Activated naive CD4-positive, alpha-beta T cell treated with anti-CD3 and anti-CD28 coated beads, Interleukin-2, amount 50 U/mL, for 16 hours (primary cell): ENCODE results near the gene UBL7.

Experiments
- DNase-seq: peaks from one replicate; pipeline ENCODE4 v3.0.0-alpha.2; 2020

Gene UBL7

GRCh38 chr15:74438721-74439316, 22.1 kb downstream of the UBL7 start:
- peak; percentile 79 for DNase-seq

GRCh38 chr15:74438206-74438605, 22.8 kb downstream of the UBL7 start:
- DNase-seq = no peak

DNA sequence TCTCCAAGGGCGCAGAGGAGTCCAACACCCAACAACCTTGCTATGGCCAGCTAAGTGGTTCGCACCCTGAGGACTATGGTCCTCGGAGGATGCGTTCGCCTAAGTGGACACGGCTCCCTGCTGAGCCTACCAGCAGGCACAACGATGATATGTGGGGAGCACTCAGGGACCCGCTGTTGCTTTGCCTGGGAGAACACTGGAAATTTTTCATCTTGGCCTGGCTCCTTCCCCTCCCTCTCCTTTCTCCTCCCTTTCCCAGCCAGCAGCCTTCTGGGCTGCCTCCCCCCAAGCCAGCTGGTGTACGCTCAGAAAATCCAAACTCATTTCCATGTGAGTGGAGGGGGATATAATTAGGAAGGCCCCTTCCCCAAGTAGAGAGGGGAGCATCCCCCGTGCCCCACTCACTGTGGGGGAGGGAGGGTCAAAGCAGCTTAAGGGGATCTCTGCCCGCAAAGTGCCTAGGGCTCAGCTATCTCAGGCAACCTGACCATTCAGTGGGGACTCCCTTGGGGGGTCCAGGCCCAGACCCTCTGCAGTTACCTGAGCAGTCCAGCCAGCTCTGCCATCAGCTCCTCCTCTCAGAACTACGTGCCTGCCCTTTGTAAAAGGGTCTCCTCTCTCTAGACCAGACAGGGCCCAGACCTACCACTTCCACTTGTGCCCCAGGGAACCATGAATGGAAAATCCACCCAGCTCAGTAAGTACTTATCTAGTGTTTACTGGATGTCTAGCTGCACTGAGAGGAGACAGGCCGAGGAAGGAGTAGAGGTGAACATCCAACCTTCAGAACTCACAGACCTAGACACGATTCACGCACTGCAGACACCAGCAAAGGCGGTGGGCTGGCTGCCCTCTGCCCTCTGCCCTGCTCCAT, 26.5 kb downstream of the UBL7 start:
- DNase-seq = no peak

GRCh38 chr15:74433592-74434262, 27.2 kb downstream of the UBL7 start, which contains the start of gene SEMA7A:
Gene SEMA7A (minus strand): TSS chr15:74433958. CDS start chr15:74433918, 40 bp downstream.
- DNase-seq = peak; percentile 74

- peak; percentile 28 for DNase-seq
Measured at GRCh38 chr15:74432968-74433591, 27.9 kb downstream of the UBL7 start.

DNA sequence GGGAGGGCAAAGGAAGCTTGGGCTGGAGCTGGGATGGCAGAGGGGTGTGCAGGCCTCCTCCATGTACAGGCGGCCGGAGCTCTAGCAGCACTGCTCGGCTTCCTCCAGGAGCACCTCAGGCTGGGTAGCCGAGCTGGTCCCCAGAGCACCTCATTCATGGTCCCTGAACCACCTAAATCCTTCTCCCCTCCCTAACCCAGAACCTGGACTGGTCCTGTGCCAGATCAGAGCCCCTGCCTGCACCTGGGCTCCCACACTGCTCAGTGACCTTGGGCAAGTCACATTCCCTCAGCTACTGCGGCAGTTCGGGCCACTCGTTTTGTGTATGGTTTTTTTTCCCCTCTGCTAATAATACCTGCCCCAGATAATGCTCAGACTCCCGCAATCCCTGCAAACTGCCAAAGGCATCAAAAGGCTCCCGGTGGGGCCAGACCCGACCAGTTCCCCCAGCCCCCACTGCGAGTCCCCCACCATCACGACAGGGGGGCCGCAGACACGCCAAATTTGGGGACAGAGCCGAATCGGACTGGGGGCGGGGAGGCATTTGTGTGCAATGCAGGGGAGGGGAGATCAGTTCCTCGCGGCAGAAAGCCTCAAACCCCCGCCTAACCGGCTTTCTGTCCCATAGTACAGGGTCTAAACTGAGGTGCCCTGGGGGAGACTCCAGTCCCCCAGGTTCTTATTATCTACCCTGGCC, 28.5 kb downstream of the UBL7 start:
- DNase-seq = no peak

DNA sequence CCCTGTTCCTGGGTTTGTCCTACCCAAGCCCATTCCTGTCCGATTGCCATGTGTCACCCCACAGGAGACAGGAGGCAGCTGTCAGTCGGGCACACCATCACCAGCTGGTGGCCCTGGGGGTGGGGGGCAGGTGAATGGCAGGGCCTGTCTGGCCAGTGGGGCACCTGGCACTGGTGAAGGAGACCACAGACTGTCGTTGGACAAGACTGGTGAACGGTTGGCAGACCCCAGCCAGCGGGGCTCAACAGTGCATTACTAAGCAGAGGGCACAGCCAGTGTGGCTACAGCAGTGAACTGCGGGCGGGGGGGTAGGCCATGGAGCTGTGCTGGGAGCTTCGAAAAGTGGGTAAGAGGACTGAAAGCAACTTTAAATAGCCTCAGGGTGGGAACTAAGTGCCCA, 29.3 kb downstream of the UBL7 start:
- DNase-seq = peak; percentile 39

GRCh38 chr15:74431116-74431515, 29.8 kb downstream of the UBL7 start:
- DNase-seq = no peak

DNA sequence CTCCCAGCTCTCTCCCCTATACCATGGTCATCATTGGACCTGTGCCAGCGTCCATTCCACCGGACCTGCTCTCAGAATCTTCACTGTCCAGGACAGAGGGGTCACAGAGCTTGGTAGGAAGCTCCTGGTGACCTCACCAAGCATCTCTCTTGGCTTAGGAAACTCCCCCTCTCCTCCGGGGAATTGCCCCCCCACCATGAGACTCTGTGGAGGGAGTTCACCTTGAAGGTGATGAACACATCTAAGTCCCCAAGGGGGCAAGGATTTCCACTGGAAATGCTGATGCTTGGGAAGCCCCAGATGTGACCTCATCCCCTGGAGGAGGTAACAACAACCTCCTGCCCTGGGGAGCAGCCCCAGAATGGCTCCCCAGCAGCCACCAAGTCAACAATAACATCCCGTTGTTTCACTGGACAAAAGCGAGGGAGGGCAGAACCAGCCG, 30.4 kb downstream of the UBL7 start:
- no peak for DNase-seq

DNA sequence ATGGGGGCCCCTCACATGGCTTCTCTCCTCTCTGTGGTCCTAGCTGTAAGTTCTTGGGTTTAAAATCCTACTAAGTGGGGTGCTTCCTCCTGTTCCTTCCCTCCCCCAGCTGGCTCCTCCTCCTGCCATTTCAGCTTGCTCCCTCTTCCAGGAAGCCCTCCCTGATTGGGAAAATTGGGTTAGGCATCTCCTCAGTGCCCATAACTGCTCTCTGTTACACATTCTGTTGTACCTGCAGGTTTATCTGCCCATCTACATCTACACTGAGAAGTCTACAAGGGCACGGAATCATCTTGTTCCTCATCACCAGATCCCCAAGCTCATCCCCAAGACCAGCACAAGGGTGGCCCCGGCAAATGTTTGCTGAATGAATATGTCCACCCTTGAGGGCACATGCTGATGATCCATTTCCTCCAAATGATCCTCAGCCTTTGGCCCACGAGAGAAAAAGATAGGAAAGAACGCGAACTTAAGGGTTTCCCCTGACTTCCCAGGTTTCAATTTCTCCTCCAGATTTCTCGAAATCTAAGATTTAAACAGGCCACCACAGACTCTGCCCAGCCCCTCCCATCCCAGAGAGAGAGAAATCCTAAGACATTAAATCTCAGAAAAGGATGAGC, 31.1 kb downstream of the UBL7 start:
- no peak for DNase-seq

- DNase-seq = no peak
Measured at GRCh38 chr15:74428970-74429780, 31.8 kb downstream of the UBL7 start.

DNA sequence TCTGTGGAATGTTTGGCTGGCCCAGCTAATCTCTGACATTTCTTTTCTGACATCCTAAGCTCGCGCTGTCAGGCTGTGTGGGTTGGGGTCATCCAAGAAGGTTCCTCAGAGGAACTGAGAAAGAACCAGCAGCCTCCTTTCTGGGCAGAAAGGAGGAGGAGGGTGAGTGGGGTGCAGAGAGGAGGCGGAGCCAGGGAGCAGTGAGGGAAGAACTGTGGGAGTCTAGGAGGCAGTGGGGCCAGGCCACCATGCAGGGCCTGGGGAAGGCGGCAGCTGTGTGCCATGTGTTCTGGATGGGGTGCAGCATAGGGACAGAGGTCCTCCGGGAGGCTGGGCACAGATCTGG, 32.5 kb downstream of the UBL7 start:
- no peak for DNase-seq

DNA sequence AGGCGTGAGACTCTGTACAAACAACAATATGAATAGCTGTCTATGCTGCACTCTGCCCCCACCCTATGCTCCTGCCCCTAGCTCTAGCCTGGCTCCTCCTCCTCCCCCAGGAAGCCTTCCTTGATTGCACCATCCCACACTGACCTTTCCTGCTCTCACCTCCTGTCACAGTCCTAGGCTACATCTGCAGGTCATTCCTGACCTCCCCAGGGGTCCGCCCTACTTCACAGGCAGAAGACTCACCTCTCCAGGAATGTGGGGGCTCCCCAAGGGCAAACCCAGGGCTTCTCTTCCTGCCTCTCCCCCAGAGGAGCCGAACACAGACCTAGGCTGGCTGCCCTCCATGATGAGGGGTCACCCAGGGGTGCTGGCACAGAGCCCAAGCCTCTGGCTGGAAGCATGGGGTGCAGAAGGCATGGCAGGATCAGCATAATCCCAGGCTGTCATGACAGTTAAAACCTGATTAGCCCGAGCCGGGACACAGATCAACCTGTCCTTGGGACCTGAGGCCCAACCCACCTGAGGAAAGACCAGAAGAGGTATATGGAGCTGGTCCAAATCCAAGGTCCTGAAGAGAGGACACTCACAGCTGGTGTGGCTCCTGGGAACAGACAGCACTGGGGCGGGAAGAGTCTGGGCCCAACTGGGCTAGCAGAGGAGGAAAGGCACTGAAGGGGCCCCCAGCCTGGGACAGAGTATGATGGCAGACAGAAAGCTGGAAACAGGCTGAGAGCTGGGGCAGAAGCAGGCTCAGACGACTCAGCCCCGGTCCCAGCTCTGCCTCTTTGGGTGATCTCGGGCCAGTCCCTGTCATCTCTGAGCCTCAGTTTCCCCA, 33.1 kb downstream of the UBL7 start:
- no peak for DNase-seq

DNA sequence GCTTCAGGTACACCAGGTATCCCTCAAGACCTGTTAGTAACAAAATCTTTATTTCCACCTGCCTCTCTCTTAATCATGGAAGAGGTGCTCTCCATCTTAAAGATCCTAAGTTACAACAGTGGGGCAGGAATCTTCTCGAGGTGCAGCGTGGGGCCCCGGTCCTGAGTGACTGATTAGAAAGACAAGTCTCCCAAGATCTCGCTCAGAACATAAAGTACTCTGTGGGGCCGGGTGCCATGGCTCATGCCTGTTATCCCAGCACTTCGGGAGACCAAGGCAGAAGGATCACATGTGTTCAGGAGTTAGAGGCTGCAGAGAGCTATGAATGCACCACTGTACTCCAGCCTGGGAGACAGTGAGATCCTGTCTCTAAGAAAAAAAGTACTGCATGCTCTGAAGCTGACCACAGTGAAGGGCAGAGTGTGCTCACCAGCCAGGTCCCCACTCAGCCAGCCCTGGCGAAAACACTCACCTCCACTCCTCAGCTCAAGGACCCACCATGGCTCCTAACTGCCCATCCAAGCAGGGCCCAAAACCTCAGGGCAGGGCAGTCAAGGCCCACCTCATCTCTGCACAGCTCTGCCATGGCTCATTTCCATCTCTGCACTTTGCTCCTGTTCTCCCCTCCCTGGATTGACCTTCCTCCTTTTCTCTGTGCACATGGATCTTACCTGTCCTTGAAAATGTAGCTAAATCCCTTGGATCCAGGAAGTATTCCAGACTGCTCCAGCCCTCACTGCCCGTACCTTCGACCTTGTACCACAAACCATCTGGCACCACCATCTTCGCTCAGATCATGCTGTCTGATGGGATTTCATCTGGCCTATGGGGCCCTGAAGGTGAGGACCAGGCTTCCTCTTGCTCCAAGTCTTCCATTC, 34.3 kb downstream of the UBL7 start:
- no peak for DNase-seq

DNA sequence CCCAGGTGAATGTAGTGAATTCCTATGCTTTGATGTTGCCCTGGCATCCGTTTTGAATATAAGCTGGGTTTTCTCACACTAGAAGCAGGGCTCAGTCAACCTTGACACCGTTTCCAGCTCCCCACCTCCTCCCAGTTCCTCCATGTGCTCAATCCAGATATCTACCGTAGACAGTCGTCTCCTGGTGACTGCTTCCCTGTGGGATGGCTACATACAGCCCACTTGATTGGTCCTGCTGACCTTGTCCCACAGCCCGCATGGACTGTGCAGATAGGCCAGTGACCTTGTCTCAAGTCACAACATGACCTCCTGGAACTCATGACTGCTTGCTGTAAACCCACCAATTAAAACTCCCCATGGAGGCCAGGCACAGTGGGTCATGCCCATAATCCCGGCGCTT, 35.3 kb downstream of the UBL7 start:
- no peak for DNase-seq

GRCh38 chr15:74424901-74425528, 35.9 kb downstream of the UBL7 start:
- DNase-seq = no peak

- no peak for DNase-seq
Measured at GRCh38 chr15:74423431-74424257, 37.3 kb downstream of the UBL7 start.
